ENCODE results near the gene APP.

DNA sequence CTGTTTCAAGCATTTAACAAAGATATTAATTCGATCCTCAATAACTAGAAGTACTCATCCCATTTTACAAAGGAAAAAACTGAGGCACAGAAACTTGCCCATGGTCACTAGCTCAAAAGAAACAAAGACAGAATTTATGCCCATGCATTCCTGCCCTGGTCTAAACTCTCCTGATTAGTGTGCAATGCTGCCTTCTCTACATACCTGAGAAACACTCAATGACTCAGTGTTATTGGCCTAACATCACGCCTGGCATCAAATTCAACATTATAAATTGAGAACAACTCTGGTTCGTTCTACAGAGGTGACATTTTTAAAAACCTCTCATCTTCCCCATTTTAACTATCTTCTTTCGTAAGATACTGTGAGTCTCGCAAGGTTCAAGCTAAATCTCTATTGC is 5.2 kb downstream of the APP start:
- TF ChIP-seq, protein P1, sequence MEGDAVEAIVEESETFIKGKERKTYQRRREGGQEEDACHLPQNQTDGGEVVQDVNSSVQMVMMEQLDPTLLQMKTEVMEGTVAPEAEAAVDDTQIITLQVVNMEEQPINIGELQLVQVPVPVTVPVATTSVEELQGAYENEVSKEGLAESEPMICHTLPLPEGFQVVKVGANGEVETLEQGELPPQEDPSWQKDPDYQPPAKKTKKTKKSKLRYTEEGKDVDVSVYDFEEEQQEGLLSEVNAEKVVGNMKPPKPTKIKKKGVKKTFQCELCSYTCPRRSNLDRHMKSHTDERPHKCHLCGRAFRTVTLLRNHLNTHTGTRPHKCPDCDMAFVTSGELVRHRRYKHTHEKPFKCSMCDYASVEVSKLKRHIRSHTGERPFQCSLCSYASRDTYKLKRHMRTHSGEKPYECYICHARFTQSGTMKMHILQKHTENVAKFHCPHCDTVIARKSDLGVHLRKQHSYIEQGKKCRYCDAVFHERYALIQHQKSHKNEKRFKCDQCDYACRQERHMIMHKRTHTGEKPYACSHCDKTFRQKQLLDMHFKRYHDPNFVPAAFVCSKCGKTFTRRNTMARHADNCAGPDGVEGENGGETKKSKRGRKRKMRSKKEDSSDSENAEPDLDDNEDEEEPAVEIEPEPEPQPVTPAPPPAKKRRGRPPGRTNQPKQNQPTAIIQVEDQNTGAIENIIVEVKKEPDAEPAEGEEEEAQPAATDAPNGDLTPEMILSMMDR (IDR thresholded peaks at IDR 0.05) = no peak
- no peak for TF ChIP-seq POLR2A (IDR thresholded peaks at IDR 0.05)
